ENCODE measurements around the gene CYS1.

Gene CYS1

DNA sequence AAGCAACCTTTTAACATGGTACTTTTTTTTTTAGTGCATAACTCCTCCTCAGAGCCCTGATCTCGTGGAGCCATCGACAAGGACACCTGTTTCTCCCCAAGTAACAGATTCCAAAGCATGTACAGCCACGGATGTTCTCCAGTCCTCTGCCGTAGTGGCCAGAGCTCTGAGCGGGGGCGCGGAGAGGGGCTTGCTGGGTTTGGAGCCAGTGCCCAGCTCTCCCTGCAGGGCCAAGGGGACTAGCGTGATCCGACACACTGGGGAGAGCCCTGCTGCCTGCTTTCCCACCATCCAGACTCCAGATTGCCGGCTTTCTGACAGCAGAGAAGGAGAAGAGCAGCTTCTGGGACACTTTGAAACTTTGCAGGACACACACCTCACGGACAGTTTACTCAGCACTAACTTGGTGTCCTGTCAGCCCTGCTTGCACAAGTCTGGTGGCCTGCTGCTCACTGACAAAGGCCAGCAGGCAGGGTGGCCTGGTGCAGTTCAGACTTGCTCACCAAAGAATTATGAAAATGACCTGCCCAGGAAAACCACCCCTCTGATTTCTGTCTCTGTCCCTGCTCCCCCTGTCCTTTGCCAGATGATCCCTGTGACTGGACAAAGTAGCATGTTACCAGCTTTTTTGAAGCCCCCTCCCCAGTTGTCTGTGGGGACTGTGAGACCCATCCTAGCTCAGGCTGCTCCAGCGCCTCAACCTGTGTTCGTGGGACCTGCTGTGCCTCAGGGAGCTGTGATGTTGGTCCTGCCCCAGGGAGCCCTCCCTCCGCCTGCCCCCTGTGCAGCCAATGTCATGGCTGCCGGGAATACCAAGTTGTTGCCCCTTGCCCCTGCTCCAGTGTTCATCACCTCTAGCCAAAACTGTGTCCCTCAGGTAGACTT, 32.4 kb downstream of the CYS1 start:
- TF ChIP-seq, protein P1, sequence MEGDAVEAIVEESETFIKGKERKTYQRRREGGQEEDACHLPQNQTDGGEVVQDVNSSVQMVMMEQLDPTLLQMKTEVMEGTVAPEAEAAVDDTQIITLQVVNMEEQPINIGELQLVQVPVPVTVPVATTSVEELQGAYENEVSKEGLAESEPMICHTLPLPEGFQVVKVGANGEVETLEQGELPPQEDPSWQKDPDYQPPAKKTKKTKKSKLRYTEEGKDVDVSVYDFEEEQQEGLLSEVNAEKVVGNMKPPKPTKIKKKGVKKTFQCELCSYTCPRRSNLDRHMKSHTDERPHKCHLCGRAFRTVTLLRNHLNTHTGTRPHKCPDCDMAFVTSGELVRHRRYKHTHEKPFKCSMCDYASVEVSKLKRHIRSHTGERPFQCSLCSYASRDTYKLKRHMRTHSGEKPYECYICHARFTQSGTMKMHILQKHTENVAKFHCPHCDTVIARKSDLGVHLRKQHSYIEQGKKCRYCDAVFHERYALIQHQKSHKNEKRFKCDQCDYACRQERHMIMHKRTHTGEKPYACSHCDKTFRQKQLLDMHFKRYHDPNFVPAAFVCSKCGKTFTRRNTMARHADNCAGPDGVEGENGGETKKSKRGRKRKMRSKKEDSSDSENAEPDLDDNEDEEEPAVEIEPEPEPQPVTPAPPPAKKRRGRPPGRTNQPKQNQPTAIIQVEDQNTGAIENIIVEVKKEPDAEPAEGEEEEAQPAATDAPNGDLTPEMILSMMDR (IDR thresholded peaks at IDR 0.05): no peak

DNA sequence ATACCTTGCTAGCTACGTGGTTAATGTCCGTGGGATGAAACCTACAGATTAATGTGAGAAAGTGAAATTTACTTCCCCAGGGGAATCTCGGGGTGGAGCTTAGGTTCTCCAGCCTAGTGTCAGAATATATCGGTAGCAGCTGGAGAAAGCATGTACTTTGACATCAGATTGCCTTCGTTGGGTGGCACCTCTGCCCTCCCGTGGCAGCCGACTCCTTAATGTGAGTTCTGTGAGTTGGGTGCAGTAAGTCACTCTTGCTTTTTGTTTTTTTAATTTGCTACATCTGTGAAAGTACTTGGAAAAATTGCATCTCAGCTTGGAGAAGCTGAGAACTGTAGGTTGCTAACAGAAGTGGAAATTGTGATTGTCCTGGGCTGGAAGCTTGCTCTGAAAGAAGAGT, 33.3 kb downstream of the CYS1 start:
- TF ChIP-seq, protein P1 (IDR thresholded peaks at IDR 0.05): no peak

DNA sequence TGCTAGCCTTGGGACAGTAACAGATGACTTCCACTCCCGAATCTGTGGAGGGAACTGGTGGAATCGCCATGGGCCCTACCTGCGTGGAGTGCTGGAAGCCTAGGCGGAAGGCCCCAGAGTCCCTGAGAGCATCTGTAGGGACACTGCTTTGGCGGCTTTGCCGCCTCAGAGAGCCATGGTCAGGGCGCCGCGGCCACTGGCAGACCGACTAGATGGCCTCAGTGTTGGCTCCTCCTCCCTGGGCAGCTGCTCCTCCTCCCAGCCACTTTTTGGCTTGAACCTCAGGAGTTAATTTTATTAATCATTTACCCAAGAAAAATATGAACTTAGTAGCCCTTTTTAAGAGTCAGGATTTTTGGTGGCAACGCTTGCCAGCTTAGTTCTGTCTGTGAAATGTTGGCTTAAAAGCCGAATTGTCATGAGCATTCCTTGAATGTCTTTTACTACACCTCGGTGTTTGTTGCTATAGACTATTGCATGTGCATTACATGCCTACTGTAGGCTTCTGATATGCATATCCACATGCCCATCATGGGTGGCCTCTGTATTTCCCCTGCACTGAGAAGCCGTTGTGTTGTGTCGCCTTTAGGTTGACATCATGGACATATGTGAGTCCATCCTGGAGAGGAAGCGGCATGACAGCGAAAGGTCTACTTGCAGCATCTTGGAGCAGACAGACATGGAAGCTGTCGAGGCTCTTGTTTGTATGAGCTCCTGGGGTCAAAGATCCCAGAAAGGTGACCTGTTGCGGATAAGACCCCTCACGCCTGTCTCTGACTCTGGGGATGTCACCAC, 34.5 kb downstream of the CYS1 start:
- TF ChIP-seq, protein P1 (IDR thresholded peaks at IDR 0.05): no peak

DNA sequence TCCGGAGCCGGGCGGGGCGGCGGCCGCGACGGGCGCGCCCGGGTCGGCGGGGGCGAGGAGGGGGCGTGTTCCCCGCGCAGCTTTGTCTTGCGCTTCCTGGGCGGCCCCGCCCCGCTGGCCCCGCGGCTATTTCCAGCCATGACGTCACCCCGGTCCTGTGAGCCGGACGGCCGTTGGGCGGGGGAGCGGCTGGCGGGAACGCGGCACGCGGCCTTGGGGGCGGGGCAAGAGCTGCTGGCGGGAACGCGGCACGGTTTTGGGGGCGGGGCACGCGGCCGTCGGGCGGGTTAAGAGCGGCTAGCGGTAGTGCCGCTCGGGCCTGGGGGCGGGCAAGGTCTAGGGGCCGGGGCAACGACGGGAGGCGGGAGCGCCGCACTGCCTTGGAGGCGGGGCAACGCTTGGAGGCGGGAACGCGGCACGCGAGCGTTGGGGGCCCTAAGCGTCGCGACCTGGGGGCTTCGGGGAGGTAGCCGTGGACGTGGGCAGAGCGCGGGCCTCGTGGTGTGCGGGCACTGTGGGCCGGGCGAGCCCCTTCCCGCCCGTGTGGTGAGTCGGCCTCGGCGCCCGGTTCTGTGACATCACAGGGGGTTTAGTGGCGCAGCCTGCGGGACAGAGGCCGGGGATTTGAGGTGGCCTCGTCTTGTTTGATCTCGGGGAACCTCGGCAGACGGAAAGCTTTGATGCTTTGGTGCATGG, 36.2 kb downstream of the CYS1 start:
- TF ChIP-seq, protein P1 (IDR thresholded peaks at IDR 0.05): no peak

DNA sequence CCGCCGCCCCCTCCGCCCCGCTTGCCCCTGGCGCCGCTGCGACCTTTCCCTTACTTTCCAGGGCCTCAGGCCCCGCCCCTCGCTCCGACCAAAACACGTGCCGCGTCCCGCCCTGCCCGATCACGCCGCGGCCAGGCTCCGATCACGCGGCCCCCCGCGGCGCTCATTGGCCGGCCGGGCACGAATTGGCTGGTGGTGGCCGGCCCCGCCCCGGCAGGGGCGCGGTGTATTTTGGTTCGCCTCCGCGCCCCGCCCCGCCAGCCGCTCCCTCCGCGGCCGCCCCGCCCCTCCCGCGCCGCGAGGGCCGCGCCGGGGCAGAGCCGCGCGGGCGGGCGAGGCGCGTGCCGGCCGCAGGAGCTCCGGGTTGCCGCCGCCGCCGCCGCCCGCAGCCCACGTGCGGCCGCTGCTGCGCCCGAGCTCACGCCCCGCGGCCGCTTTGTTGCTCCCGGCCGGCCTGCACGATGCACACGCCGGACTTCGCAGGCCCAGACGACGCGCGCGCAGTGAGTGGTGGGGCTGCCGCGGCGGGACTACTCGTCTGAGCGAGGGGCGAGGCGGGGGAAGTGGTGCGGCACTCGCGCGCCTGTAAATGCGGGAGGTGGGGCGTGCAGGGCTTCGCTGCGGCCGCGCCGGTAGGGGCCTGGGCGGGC, 36.8 kb downstream of the CYS1 start, which contains the start of gene KLF11:
KLF11 (plus strand) TSS at position 295 of the 650 bp plus-strand sequence; CDS start at position 462, 167 bp downstream.
- TF ChIP-seq, protein P1 (IDR thresholded peaks at IDR 0.05): no peak

DNA sequence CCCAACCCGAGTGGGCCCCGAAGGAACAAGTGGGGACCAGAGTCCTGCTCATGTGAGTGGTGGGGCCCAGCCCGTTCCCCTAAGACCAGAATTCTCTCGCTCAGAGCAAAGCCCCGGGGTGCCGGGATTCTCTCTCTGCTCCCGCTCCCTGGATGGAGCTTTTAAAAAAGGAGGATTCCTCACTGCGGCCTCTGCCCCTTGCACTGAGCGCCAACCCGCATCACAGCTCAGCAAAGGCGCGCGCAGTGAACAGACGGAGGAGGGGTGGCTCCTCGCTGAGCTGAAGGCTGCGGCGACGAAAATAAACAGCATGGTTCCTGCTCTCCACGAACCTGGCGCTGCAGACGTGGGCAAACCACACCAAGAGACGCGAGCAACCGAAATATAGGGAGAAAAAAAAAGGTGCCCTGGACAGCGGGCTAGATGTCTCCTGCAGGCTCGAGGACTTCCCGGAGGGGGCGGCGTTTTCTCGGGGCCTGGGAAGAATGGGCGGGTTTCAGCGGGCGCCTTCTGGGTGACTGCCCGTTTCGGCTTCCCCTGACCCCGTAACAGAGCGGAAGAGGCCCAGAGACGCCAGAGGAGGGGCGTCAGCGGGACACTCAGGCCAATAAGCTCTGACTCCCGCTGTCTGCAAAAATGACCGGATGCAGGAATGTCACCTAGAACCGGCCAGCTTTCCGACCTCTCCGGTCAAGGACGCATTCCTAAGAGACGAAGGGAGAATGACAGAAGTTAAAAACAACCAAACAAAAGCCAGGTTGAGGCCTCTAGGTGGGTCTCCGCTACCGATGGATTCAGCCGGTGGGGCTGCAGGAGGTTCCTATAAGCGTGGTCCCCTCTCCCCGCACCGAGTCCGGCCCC, 37.7 kb downstream of the CYS1 start:
- TF ChIP-seq, protein P1 (IDR thresholded peaks at IDR 0.05): no peak

Measured in LNCAP (cell line).